ENCODE results near the gene AHCYL2.

DNA sequence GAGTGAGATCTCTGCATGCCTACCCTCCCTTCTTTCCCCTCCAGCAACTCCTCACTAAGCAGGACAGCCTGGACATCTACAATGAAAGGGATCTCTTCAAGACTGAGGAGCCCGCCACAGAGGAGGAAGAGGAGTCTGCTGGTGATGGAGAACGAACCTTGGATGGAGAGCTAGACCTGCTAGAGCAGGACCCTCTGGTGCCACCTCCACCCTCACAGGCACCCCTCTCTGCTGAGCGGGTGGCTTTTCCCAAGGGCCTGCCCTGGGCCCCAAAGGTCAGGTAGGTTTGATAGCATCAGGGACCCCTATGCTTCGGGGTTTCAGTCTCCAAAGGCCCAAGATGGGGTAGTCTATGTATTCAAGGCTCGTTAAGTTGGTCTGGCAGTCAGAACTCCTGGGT lies 233.3 kb downstream of the AHCYL2 start:
- no peak for TF ChIP-seq POLR2AphosphoS5 (IDR thresholded peaks at IDR 0.05)
- TF ChIP-seq, protein P1, sequence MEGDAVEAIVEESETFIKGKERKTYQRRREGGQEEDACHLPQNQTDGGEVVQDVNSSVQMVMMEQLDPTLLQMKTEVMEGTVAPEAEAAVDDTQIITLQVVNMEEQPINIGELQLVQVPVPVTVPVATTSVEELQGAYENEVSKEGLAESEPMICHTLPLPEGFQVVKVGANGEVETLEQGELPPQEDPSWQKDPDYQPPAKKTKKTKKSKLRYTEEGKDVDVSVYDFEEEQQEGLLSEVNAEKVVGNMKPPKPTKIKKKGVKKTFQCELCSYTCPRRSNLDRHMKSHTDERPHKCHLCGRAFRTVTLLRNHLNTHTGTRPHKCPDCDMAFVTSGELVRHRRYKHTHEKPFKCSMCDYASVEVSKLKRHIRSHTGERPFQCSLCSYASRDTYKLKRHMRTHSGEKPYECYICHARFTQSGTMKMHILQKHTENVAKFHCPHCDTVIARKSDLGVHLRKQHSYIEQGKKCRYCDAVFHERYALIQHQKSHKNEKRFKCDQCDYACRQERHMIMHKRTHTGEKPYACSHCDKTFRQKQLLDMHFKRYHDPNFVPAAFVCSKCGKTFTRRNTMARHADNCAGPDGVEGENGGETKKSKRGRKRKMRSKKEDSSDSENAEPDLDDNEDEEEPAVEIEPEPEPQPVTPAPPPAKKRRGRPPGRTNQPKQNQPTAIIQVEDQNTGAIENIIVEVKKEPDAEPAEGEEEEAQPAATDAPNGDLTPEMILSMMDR (IDR thresholded peaks at IDR 0.05): no peak
- TF ChIP-seq POLR2A (IDR thresholded peaks at IDR 0.05): no peak

Measured in gastroesophageal sphincter (tissue), 3 donors.